ES-I3 (cell line): Measurements from ENCODE around the gene ITGB4.
A peak's percentile ranks its signal among the peaks of the same experiment; 100 is the strongest.
"Not testable (repeated sequence)": the region's sequence is repeated elsewhere in the genome, so short reads cannot be mapped to it uniquely, and the experiment has no call there.

Experiments
- H3K36me3 ChIP-seq: 2 replicates; pipeline ENCODE4 v1.6.1; 2013; ENCODE audit warnings: mild to moderate bottlenecking, low read length, control low read depth, moderate library complexity; ENCODE audit not compliant: insufficient read depth
- H3K4me1 ChIP-seq: 2 replicates; pipeline ENCODE4 v1.6.1; 2013; ENCODE audit warnings: mild to moderate bottlenecking, control low read depth, low read length; ENCODE audit not compliant: insufficient read depth
- H3K9ac ChIP-seq: 2 replicates; pipeline ENCODE4 v1.6.1; 2013; ENCODE audit warnings: low read depth, mild to moderate bottlenecking, low read length, moderate library complexity
- H3K9me3 ChIP-seq: 2 replicates; pipeline ENCODE4 v1.6.1; 2013; ENCODE audit warnings: mild to moderate bottlenecking, low read length, moderate library complexity; ENCODE audit not compliant: control insufficient read depth, insufficient read depth

The ITGB4 gene

DNA sequence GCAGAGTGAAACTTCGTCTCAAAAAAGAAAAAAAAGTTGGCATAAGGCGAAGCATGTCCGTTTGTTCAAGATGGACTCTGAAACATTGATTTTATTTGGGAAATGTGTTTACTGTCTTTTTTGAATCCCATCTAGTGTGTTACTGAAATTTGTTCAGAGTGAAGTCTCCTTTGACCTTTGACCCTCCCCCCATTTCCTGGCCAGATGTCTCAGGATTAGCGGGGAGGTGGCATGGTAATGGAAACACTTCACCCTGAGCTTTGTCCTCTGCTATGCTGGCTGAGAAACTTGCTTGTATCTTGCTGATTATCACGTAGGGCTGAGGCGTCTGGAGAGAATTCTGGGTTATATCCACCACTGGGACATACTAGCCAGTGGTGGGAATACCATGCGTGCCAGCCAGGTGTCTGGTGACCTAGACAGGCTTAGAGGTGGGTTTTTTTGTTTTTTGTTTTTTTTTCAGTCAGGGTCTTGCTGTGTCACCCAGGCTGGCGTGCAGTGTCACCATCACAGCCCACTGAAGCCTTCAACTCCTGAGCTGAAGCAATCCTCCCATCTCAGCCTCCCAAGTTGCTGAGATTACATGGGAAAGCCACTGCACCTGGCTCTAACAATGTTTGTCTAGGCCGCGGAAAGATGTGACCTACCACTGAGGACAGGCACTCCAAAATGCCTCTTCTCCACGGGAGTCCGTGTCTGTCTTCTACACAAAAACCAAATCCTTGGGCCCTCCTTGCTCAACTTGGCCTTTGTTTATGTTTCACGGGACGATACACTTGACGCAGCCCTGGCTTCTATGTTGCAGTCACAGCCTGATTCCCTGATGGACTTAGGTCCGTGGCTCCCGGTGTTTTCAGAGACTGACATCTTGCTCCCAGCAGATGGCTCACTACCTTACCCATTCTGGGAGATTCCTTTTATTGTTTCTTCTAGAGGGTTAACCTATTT is 50.3 kb downstream of the ITGB4 start:
- Histone ChIP-seq H3K36me3 (no peaks in the 10 kb centered on the region), H3K4me1 (peaks cover 12% of the 10 kb centered on the region; the same call in 1 of the 2 replicates), H3K9ac (no peak overlapping the region), H3K9me3 (no peaks in the 10 kb centered on the region)

DNA sequence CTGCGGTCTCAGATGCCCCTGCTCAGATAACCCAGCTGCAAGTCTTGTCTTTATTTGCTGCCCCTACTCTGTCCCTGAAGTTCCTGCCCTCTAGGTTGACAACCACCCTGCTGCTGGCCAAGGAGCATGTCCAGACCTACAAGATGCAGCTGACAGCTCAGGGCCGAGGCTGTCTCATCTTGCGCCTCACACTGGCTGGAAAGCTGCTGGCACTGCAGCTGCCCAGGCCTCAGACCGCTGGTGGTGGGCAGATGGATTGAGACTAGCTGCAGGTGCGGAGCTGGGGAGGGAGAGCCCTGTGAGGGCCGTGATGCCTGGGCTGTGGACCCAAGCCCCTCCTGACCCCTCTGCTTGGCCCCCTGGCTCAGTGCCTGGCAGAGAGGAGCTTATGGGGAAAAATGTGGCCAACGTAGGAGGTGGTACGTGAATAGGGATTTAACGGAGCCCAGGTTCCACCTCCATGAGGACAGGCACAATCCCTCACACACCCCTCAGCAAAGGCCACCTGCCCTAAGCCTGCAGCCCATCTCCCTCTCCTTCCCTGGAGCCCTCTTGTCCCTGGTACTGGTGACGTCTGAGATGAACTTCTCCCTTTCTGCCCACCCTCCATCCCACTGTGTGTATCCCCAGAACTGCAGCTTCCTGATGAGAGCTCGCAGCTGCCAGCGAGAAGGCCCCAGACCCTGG is 52.0 kb downstream of the ITGB4 start:
- Histone ChIP-seq H3K4me1 (peaks cover 12% of the 10 kb centered on the region; the same call in 1 of the 2 replicates), H3K36me3 (peaks cover 3% of the 10 kb centered on the region), H3K9me3 (no peaks in the 10 kb centered on the region), H3K9ac (no peak overlapping the region)

DNA sequence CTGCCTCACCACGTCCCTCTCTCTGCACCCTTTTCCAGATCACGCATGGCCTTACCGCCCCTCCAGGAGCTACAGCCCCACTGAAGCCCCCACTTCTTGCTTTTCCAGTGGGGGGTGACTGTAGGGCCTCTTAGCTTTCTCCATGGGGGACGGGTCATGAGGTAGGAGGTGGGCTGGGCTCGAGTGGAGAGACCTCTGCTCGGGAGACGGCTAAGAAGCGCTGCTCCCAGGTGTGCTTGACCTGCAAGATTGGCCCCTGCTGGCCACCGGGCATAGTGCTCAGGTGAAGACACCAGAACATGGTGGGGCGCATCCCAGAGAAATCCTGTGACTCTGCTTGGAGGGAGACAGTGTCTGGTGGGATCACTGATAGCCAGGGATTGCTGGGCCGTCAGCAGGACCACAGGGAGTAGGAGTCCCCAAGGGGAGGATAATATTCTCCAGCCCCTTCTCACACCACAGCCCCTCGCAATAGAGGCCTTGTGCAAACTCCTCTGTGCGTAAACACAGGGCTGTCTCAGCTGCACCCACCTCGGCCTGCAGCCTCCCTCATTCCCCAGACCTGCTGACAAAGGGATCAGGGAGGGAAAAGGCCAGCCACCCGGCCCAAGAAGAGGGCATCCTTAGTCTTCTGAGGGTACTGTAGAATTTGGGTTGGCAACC is 52.7 kb downstream of the ITGB4 start:
- peaks cover 8% of the 10 kb centered on the region for H3K36me3 ChIP-seq
- no peaks in the 10 kb centered on the region for H3K9me3 ChIP-seq
- no peak overlapping the region for H3K9ac ChIP-seq
- peaks cover 12% of the 10 kb centered on the region; the same call in 1 of the 2 replicates for H3K4me1 ChIP-seq

DNA sequence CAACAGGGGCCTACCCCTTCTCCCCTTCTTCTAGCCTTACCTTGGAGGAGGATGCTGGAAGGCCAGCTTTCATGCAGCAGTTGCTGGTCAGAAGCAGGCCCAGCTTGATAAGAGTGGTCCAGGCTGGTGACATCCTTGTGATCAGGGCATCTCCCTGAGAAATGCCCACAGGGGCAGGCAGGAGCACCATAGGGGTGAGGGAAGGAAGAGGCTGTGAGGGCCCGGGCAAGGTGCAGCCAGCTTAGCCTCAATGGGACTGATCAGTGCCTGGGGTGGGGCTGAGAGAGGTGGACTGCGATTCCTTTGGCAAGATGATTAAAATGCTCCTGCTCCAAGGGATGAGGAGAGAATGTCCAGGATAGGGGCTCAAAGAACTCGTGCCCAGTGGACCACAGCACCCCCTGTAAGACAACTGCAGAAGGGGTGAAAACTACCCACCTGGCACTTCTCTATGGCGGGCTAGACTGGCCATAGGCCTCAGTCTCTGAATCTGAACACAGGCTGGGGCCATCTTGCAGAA is 53.3 kb downstream of the ITGB4 start:
- Histone ChIP-seq H3K9ac (no peak overlapping the region), H3K4me1 (peaks cover 12% of the 10 kb centered on the region; the same call in 1 of the 2 replicates), H3K9me3 (no peaks in the 10 kb centered on the region), H3K36me3 (peaks cover 8% of the 10 kb centered on the region)

DNA sequence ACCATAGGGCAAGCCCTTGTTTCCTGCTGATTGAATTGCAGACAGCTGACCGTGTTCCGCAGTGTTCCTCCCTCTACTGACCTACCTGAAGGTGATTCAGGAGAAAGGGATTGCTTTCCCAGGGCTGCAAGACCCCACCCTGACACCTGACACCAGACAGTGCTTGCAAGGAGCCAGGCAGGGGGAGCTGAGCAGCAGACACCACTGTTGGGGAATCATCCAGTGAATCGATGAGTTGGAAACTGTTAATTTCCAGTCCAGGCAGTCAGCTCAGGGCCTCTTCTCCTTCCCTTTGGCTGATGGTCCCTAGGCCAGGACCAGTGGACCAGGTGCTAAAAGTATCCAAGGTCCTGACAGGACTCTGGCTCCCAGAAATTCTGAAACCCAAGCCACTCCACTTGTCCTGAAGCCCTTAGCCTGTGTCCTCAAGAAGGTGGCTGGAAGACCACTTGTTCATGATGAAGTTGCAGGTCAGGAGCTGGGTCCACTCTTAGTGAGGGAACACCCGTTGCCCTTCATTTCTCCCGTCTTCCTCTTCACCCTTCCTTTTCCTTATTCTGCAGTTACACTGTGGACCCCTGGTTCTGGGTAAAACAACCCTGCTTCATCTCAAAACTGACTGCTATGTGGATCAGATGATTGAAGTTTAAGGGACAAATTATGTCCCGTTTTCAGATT is 53.9 kb downstream of the ITGB4 start:
- H3K9ac ChIP-seq, result no peak overlapping the region
- no peaks in the 10 kb centered on the region for H3K9me3 ChIP-seq
- peaks cover 12% of the 10 kb centered on the region; the same call in 1 of the 2 replicates for H3K4me1 ChIP-seq
- peaks cover 8% of the 10 kb centered on the region for H3K36me3 ChIP-seq

DNA sequence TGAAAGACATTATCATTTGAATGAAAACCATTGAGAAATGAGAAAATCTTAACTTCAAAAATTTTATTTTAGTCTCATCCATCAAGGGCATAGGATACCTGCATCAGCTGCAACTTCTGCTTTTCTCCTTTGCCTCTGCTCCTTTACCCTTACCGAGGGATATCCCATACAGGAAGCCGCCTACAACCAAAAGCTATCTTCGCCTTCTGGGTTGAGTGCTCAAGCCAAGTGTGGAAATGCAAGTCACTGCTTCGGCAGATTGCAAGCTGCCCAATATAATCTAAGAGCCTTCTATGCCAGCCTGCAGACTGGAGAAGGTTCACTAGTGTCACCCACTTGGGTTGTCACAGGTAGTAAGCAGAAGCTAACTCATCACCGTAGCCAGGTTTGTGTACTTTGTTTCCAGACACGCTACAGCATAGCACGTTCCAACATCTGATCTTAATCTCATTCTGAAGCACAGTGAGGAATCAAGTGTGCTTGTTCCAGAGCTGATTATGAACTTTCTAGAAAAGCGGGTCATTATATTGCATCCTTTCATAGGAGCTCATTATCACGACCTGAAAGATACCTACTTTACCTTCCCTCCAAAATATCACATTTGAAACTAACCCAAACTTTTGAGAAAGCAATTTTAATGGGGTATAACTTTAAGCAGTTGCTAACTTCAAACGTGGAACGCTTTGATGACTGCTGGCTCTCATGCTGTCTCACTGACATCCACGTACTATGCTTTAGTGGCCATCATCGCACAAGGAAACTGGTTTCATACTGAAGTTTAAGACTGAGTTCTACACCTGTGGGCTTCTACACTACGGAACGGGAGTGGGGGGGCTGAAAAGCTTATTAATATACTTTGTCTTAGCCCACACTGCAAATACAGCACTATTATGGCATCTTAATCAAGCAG is 55.4 kb downstream of the ITGB4 start:
- Histone ChIP-seq H3K36me3 (peaks cover 8% of the 10 kb centered on the region), H3K9ac (no peak overlapping the region), H3K9me3 (no peaks in the 10 kb centered on the region), H3K4me1 (peaks cover 7% of the 10 kb centered on the region; the same call in 1 of the 2 replicates)

DNA sequence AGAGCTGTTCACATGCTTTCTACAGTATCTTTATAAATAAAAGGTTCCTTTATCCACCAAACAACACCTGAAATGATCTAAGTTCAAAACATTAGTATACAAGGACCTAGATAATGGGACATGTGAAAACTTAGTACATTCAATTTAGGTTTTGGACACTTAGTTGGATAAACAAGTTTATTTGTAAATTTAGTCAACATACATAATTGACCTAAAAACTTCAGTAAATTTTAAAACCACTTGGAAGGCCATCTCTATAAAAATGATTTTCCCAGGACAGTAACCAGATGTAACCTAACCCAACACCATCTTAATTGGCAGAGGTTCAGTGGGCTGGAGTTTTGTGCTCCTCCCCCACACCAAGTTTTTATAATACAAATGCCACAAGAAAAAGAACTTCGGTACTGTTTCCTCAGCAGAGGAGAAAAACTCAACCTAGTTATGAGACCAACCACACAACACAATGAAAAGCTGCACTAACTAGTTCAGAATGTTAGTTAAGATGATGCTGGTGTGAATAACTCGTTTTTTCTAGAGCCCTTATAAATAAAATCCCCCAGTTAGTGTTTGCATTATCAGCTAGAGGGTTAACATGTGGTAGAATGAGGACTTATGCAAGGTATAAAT is 56.1 kb downstream of the ITGB4 start:
- Histone ChIP-seq H3K4me1 (0 out of 2 replicates have a peak, but pooled peaks cover 4% of the 10 kb centered on the region), H3K9ac (peak overlapping the region; percentile 15; the same call in 1 of the 2 replicates), H3K36me3 (peaks cover 8% of the 10 kb centered on the region), H3K9me3 (no peaks in the 10 kb centered on the region)

DNA sequence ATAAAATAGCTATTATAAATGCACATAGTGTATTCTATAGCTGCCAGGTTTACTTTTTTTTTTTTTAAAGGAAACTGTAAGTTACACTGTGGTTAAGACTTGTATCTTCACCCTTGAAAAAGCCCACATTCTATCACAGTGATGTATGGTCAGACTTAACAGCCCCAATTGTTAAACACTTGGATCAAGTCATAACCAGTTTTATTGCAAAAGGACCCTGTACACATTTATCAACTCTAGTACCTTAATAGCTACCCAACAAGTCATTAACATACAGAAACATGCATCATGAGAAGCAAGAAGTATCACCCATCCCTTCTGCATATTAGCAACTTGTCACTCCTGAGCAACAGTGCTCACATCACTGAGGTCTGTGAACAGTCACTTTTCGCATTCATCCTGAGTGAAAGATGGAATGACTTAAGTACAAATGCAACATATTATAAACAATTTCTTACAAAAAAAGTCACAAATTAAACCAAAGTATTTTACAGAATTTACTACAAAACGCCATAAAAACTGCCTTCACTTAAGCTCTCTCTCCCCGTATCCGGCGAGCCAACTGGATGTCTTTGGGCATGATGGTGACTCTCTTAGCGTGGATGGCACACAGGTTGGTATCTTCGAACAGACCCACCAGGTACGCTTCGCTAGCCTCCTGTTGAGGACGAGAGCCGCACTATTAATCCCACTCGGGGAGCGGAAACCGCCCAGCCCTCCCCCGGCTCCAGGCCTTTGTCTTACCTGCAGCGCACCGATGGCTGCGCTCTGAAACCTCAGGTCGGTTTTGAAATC is 57.0 kb downstream of the ITGB4 start:
- H3K4me1 ChIP-seq, H3K36me3 ChIP-seq, H3K9me3 ChIP-seq: not testable (repeated sequence)
- peak overlapping the region; percentile 81 for H3K9ac ChIP-seq

DNA sequence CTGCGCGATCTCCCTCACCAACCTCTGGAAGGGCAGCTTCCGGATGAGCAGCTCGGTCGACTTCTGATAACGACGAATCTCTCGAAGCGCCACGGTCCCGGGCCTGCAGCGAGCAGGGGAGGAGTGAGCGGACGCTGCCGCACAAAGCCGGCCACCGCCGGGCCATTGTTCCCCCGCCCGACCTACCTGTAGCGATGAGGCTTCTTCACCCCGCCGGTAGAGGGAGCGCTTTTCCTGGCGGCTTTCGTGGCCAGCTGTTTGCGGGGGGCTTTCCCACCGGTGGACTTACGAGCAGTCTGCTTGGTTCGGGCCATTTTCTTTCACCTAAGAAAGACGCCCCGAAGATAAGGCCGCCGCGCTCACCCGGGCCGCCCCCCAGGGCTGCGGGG is 57.6 kb downstream of the ITGB4 start:
- Histone ChIP-seq H3K4me1 (peaks cover 13% of the 10 kb centered on the region), H3K9me3 (no peaks in the 10 kb centered on the region), H3K9ac (peak overlapping the region; percentile 81), H3K36me3 (peaks cover 8% of the 10 kb centered on the region)

DNA sequence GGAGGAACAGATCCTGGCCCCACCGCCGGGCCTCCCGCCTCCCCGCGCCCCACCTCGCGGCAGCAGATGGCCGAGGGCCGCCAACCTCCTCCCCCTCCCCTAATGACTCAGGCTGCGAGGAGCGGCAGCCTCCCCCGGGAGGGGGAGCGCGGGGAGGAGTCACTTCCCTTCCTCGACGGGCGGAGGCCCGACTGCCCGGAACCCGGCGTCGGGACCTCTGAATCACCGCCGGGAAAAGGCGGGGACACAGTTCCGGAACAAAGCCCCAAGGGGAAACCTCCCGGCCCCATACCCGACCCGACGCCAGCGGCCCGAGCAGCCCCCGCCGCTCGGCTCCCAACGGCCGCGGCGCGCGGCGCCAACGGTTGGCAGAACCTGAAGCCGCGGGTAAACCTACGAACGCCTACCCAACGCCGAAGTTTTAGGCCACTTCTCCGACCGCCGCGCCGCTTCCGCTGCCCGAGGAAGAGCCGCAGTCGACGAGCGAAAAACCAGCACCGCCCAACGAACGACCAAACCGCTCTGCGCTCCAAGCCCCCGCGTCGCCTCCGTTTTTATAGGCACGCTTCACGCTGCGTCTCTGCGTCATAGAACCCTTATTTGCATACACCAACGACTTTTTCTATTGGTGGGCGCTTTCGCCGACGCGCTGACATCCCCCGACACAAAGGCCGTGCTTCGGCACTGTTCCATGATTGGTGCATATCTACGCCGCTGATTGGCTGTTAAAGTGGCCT is 58.2 kb downstream of the ITGB4 start:
- peak overlapping the region; percentile 81 for H3K9ac ChIP-seq
- no peaks in the 10 kb centered on the region for H3K9me3 ChIP-seq
- peaks cover 17% of the 10 kb centered on the region for H3K4me1 ChIP-seq
- H3K36me3 ChIP-seq, result peaks cover 8% of the 10 kb centered on the region

DNA sequence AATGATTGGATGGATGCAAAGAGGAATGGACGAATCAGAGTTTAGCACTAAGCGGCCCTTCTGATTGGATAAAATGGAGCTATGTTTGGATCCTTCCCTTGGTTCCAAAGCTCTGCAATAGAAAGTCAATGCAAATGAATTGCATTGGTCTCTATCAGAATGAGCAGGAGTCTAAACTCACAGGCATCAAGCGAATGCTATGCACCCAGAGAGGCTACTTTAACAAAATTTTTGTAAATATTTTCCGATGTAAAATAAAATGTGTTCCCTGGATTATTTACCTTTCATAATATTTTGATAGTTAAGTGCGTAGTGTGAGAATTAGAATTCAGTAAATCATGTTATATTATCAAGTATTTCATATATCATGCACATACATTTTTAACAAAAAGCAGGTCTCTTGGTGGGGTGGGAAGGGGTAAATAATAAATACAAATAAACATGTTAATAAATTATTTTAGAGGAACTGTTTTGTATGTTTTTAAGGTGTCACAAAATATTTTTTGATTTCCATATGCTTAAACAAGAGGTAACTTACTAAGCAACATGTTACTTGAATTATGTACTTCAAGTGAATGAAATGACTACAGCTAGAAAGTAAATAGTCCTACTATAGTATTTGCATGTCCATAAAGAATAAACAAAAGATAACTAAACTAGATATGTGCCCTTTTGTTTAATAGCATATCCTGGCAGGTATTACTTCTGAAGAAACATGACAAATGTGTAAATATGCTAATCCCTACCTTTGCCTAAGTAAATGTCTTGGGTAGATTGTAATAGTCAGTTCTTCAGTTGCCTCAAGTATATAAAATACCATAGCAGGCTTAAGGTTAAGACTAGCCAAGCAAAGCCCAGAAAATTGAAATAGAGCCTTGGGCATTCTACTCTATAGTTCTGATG is 59.0 kb downstream of the ITGB4 start:
- Histone ChIP-seq H3K9ac (no peak overlapping the region), H3K9me3 (no peaks in the 10 kb centered on the region), H3K36me3 (peaks cover 8% of the 10 kb centered on the region), H3K4me1 (peaks cover 15% of the 10 kb centered on the region)
